HUES6 (cell line): ENCODE results near the gene KRT74.

Experiments used
- H3K27ac ChIP-seq: 2 replicates; pipeline ENCODE4 v1.7.0; 2013; ENCODE audit warnings: low read depth, mild to moderate bottlenecking, low read length, inconsistent platforms
- H3K27me3 ChIP-seq: 2 replicates; pipeline ENCODE4 v1.6.1; 2013; ENCODE audit warnings: low read length; ENCODE audit not compliant: control insufficient read depth, insufficient read depth
- H3K36me3 ChIP-seq: 2 replicates; pipeline ENCODE4 v1.6.1; 2013; ENCODE audit warnings: low read length; ENCODE audit not compliant: control insufficient read depth, insufficient read depth
- H3K4me1 ChIP-seq: 2 replicates; pipeline ENCODE4 v1.6.1; 2013; ENCODE audit warnings: low read length; ENCODE audit not compliant: control insufficient read depth, insufficient read depth
- H3K4me3 ChIP-seq: 2 replicates; pipeline ENCODE4 v1.5.1; 2013; ENCODE audit warnings: low read depth, low read length
- H3K9ac ChIP-seq: one replicate; pipeline ENCODE4 v1.6.1; 2013; ENCODE audit warnings: mild to moderate bottlenecking, low read length
- H3K9me3 ChIP-seq: 2 replicates; pipeline ENCODE4 v1.6.1; 2013; ENCODE audit warnings: low read depth, low read length; ENCODE audit not compliant: control insufficient read depth, insufficient read depth

The KRT74 gene

DNA sequence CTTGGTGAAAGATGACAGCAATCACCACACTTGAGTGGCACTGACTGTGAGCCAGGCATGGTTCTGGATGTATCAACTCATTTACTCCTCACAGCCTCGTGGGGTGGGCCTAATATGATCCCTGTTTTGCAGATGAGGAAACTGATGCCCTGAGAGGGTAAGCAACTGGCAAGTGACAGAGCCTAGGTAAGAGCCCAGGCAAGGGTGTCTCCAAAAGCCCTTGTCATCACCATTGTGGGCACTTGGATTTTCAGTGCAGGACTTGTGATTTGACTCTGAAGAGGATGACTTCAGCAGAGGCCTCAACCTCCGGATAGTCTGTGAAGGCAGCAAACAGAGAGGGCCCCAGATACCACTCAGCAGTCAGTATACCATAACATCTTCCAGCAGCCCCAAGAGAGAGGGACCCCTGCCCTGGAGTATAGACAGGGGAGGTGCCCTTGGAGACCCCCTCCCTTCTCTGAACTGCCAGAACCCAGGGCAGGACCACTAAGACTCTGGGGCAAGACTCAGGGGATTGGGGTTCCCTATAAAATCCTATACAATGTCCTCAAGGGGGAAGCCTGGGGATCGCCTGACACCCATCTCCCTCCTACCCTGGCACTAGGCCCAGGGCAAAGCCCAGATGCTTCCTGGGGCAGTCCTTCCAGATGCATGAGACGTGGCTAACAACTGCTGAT, 46.4 kb downstream of the KRT74 start:
- Histone ChIP-seq H3K4me1 (no peaks in the 10 kb centered on the region; the same call in 1 of the 2 replicates), H3K27ac (no peak overlapping the region), H3K4me3 (no peak overlapping the region), H3K9me3 (no peaks in the 10 kb centered on the region), H3K27me3 (no peaks in the 10 kb centered on the region), H3K9ac (no peak overlapping the region), H3K36me3 (no peaks in the 10 kb centered on the region)

DNA sequence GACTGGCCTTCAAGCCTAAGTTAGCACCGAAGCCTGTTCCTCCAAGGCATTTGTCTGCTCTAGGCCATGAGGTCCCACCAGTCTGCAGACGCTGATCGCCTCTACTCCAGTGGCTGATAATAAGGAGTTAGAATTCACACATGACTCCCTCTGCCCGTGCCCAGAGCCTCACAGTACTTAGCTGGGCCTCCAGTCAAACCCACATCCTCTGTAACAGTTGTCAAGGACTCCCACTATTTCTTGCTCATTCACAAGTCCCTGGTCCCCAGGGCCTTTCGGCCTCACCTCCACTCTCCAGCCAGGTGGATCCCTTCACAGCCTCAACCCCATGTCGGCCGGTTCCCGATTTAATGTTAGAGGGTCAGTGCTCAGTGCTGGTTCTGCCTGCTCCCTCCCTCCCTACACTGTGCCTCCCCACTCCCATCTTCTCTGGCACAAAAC, 47.1 kb downstream of the KRT74 start:
- Histone ChIP-seq H3K9ac (no peak overlapping the region), H3K27ac (no peak overlapping the region), H3K9me3 (no peaks in the 10 kb centered on the region), H3K36me3 (no peaks in the 10 kb centered on the region), H3K4me3 (no peak overlapping the region), H3K27me3 (no peaks in the 10 kb centered on the region), H3K4me1 (peaks cover 6% of the 10 kb centered on the region; the same call in 1 of the 2 replicates)

DNA sequence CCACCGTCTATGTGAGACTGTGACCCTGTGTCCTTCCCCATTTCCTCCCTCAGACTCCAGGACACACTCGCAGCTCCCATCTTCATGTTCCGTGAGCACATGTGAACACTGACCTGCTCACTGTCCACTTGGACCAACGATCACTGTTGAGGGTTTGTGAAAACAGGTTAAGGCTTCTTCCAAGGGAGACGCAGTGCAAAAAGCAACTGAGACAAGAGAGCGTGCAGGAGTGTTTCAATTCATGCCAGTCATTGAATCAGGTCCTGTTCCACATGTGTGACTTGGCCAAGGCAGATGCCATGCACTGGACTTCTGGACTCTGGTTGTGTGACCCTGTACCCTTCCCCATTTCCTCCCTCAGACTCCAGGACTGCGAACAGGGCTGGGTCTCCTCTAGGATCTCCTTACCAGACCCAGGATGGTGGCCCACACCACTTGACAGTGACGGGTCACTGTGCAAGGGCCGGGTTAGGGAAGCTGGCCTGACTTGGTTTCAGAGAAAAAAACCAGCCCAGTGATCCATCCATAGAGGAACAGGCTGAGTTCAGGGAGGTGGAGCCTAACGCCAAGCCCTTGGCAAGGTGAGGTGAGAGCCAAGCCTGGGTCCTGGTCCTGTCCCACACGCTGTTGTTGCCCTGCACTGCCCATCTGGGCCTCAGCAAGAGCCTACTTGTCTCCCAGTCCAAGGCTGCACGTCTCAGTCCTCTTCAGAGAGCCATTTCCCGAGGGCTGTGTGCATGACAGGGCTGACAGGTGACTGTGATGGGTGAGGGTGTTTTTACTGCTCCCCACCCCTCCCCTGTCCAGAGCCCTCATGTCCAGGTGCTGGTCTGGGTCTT, 47.8 kb downstream of the KRT74 start:
- Histone ChIP-seq H3K9me3 (no peaks in the 10 kb centered on the region), H3K27me3 (no peaks in the 10 kb centered on the region), H3K27ac (no peak overlapping the region), H3K36me3 (no peaks in the 10 kb centered on the region), H3K9ac (no peak overlapping the region), H3K4me3 (no peak overlapping the region), H3K4me1 (peaks cover 13% of the 10 kb centered on the region; the same call in 1 of the 2 replicates)

DNA sequence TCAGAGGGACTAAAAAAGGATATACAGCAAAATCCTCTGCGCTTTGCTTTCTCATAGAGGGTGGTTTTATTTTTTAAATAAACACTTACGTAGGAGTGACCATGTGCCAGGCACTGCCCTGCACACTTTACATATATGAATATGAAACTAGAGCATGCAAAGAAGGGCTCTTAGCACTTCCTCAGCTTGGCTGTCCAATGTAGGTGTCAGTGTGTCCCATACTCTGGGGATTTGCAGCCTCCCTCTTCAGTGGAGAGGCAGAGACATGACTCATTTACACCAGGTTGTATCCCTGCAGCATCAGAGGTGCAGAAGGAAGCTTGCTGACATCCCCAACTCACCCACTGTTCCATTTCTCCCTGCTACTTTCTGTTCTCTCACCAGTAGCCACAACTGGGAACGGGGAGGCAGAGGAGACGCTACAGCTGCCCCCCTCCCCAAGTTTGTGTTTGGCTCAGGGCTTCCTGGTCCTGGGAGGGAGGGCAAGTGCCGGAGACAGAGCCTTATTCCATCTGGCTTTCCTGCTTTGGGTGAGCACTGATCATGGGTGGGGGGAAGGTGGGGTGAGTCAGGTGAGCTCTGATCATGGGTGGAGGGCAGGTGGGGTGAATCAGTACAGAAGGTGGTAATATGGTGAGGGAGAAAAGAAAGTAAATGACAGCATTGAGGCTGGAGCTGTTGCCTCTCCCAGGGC, 48.6 kb downstream of the KRT74 start:
- H3K27me3 ChIP-seq: no peaks in the 10 kb centered on the region
- no peak overlapping the region for H3K9ac ChIP-seq
- no peaks in the 10 kb centered on the region for H3K9me3 ChIP-seq
- H3K27ac ChIP-seq: no peak overlapping the region
- peaks cover 14% of the 10 kb centered on the region; the same call in 1 of the 2 replicates for H3K4me1 ChIP-seq
- no peaks in the 10 kb centered on the region for H3K36me3 ChIP-seq
- no peak overlapping the region for H3K4me3 ChIP-seq

DNA sequence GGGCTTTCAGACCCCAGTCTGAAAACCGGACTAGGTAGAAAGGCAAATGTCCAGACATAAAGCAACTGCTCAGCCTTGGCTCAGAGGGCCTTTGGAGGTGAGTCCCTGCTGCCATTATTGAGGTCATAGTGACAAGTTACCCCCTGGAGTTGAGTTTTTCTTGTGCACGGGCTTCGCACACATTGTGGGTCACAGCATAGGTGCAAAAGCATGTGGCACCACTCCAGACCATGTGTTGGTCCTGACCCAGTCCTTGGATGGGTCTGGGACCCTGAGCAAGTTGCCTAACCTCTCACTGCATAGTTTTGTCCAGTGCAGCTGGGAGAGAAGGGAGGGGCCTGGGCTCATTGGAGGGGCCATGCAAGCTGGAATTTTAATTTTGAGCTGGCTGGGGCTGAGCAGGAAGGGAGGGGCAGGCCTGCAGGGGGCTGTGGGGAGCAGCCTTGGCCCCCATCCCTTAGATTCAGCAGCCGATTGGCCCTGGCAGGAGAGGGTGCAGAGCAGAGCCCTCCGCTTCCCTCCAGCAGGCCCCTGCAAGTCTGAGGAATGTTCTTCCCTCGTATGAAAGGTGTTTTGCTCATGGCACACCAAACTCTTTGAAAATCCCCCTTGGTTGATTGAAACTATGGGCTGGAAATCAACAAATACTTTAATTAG, 49.3 kb downstream of the KRT74 start:
- no peaks in the 10 kb centered on the region for H3K36me3 ChIP-seq
- peaks cover 14% of the 10 kb centered on the region; the same call in 1 of the 2 replicates for H3K4me1 ChIP-seq
- no peaks in the 10 kb centered on the region for H3K27me3 ChIP-seq
- no peak overlapping the region for H3K27ac ChIP-seq
- no peaks in the 10 kb centered on the region for H3K9me3 ChIP-seq
- H3K9ac ChIP-seq: no peak overlapping the region
- no peak overlapping the region for H3K4me3 ChIP-seq

DNA sequence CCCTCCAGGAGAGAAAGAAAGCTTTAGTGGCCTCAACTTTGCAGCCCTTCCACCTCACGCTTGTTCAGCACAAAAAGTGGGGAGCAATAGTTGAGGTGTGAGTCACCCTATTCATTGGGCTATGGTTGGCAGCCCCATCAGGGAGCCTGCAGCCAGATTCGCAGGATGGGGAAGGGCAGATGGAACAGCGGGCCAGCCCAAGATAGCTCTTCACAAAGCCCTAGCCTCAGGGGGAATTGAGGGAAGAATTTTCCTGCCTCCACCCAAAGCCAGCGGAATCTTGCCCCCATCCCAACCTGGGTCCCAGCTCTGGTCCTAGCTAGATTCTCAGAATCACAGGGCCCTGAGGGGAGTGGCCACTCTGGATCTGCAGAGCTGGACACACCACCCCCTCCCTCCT, 49.8 kb downstream of the KRT74 start:
- Histone ChIP-seq H3K4me1 (peaks cover 14% of the 10 kb centered on the region; the same call in 1 of the 2 replicates), H3K27me3 (no peaks in the 10 kb centered on the region), H3K4me3 (no peak overlapping the region), H3K9me3 (no peaks in the 10 kb centered on the region), H3K9ac (no peak overlapping the region), H3K36me3 (no peaks in the 10 kb centered on the region), H3K27ac (no peak overlapping the region)

DNA sequence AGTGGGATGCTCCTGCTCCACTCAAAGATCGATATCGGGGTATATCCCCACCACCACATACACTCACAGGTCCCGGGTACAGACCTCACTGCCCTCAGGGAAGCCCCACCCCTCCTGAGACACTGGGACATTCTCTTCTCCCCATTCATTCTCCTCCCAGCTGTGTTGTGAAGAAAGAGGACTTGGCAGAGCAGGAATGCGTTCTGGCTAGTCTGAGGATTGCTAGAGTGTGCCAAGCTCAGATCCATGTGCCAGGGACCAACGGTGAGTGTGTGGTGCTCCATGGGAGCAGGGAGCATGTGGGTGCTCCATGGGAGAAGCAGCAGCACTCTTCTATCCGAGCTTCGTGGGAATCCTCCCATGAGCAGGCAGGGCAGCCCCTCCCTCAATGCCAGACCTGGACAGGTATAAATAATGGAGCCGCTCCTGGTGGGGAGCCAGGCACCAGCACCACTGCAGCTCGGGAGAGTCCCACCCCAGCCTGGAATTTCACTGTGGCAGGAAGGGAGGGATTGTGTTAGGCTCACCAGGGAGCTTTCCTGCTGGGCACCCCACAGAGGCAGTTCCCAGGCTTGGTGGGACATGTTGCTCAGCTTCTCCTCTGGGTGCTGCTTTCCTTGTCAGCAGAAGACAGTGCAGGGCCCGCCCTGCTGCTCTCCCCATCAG, 51.2 kb downstream of the KRT74 start:
- no peak overlapping the region for H3K4me3 ChIP-seq
- H3K9ac ChIP-seq: no peak overlapping the region
- no peak overlapping the region for H3K27ac ChIP-seq
- H3K4me1 ChIP-seq: peaks cover 14% of the 10 kb centered on the region; the same call in 1 of the 2 replicates
- H3K9me3 ChIP-seq: no peaks in the 10 kb centered on the region
- no peaks in the 10 kb centered on the region for H3K36me3 ChIP-seq
- H3K27me3 ChIP-seq: no peaks in the 10 kb centered on the region

DNA sequence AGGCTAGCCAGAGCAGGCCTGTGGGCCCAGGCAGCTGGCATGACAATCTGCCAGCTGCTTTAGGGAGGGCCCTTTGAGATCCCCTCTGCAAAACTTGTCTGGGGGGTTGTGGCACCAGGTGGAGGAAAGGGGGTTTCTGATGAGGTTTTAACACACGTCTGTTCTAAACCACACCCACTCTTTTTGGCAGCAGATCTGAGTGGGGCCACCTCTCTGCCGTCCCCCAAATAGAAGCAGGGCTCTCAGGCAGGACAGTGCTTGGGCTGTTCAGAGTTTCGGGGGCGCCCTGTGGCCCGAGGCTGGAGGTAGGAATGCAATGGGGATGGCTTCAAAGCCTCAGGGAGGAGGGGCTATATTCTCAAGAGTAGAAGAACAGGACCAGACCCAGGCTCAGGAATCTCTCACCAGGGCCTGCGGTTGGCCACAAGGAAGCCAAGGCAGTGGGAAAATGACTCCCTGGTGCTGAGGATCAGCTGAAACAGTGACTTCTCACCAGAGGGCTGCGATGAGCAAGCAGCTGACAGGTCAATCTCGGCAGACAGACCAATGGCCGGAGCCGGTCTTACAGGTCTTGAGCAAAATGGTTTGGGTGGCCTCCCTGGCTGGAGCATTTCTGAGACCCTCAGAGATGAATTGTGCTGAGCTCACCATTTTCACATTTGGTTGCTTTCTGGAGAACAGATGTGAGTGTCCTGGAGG, 51.9 kb downstream of the KRT74 start:
- Histone ChIP-seq H3K36me3 (no peaks in the 10 kb centered on the region), H3K4me1 (peaks cover 14% of the 10 kb centered on the region; the same call in 1 of the 2 replicates), H3K27ac (no peak overlapping the region), H3K27me3 (no peaks in the 10 kb centered on the region), H3K9ac (no peak overlapping the region), H3K4me3 (no peak overlapping the region), H3K9me3 (no peaks in the 10 kb centered on the region)

DNA sequence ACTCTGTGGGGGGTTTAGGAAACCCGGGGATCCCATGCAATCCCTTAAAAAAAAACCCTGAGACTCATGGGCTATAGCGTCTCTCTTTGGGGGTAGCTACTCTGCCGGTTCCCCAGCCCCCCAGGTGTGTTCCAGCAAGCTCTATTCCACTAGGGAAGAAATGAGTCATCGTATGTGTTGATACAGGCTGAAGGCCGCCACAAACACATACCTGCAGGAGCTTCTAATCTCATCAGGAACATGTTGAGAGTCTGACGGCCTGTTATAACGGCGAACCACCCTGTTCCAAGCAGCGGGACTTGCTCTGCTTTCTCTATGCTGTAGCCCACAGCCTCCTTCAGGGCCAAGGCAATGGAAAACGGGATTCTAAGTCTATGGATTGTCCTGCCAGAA, 52.5 kb downstream of the KRT74 start:
- no peak overlapping the region for H3K9ac ChIP-seq
- H3K4me3 ChIP-seq: no peak overlapping the region
- no peaks in the 10 kb centered on the region for H3K27me3 ChIP-seq
- no peak overlapping the region for H3K27ac ChIP-seq
- no peaks in the 10 kb centered on the region for H3K9me3 ChIP-seq
- no peaks in the 10 kb centered on the region for H3K36me3 ChIP-seq
- peaks cover 14% of the 10 kb centered on the region; the same call in 1 of the 2 replicates for H3K4me1 ChIP-seq
